Measurements from ENCODE around the gene USP24.
"Not testable (repeated sequence)": the region's sequence is repeated elsewhere in the genome, so short reads cannot be mapped to it uniquely, and the experiment has no call there.

The USP24 gene

GRCh38 chr1:55048453-55049270 lies 166.5 kb downstream of the USP24 start:
- no peak for DNase-seq

- DNase-seq: no peak
These were observed 167.6 kb downstream of the USP24 start for GRCh38 chr1:55047611-55048010.

DNA sequence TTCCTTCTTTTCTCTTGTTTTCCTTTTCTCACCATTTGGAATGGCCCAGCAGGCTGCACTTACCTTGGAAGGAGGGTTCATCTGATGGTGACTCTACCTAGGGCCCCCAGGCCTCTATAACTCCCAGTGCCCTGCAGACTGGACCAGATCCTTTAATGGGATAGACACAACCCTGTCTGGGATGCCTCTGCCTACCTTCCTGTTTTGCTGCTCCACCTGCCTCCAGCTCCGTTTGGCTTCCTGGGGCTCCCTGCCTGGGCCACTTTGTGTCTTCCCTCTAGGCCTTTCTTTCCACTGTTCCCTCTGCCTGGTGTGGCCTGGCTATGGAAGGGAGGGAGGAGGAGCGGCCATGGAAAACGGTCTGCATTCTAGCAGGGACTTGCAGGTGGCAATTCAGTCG lies 168.3 kb downstream of the USP24 start:
- no peak for DNase-seq

GRCh38 chr1:55045430-55045829 lies 169.7 kb downstream of the USP24 start:
- DNase-seq: no peak

- DNase-seq: no peak
These were observed 170.4 kb downstream of the USP24 start for GRCh38 chr1:55044617-55045397.

- no peak for DNase-seq
These were observed 171.4 kb downstream of the USP24 start for GRCh38 chr1:55043726-55044125.

DNA sequence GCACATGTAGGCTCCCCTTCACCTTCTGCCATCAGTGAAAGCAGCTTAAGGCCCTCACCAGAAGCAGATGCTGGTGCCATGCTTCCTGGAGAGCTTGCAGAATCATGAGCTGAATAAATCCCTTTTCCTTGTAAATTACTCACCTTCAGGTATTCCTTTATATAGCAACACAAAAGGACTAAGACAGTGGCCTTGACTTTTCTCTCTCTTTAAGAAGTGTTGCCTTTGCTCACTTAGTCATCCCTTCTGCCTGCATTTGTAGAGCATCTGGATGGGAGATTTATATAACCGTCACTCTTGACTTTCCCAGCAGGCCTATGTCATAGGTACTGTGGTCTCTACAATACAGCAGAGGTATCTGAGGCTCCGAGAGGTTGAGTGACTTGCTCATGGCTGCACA lies 172.2 kb downstream of the USP24 start:
- no peak for DNase-seq

DNA sequence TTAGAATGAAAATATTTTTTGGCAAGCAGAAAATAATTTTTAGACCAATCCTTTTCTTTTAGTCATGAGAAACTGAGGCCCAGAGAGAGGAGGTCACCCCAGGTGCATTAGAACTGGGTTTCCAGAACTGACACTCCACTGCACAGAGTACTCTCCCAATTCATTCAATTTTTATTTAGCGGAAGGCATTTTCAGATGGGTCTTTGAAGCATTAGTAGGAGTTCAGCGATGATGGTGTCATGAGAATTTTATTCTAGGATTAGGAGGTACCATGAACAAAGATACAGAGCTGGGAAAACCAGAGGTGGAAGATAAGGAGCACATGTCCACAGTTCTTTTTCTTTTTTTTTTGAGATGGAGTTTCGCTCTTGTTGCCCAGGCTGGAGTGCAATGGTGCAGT lies 173.6 kb downstream of the USP24 start:
- DNase-seq: no peak

GRCh38 chr1:55040933-55041494 lies 174.2 kb downstream of the USP24 start:
- no peak for DNase-seq

GRCh38 chr1:55040083-55040932 lies 174.9 kb downstream of the USP24 start:
- no peak for DNase-seq

DNA sequence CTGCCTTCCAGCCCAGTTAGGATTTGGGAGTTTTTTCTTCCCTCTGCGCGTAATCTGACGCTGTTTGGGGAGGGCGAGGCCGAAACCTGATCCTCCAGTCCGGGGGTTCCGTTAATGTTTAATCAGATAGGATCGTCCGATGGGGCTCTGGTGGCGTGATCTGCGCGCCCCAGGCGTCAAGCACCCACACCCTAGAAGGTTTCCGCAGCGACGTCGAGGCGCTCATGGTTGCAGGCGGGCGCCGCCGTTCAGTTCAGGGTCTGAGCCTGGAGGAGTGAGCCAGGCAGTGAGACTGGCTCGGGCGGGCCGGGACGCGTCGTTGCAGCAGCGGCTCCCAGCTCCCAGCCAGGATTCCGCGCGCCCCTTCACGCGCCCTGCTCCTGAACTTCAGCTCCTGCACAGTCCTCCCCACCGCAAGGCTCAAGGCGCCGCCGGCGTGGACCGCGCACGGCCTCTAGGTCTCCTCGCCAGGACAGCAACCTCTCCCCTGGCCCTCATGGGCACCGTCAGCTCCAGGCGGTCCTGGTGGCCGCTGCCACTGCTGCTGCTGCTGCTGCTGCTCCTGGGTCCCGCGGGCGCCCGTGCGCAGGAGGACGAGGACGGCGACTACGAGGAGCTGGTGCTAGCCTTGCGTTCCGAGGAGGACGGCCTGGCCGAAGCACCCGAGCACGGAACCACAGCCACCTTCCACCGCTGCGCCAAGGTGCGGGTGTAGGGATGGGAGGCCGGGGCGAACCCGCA lies 175.7 kb downstream of the USP24 start, which contains the start of gene PCSK9:
PCSK9 (plus strand) TSS at position 207 of the 741 bp plus-strand sequence; CDS start at position 497, 290 bp downstream.
- DNase-seq: no peak

- no peak for DNase-seq
These were observed 176.2 kb downstream of the USP24 start for GRCh38 chr1:55038974-55039341.

GRCh38 chr1:55038552-55038838 lies 176.7 kb downstream of the USP24 start:
- no peak for DNase-seq

GRCh38 chr1:55037733-55038551 lies 177.2 kb downstream of the USP24 start:
- no peak for DNase-seq

DNA sequence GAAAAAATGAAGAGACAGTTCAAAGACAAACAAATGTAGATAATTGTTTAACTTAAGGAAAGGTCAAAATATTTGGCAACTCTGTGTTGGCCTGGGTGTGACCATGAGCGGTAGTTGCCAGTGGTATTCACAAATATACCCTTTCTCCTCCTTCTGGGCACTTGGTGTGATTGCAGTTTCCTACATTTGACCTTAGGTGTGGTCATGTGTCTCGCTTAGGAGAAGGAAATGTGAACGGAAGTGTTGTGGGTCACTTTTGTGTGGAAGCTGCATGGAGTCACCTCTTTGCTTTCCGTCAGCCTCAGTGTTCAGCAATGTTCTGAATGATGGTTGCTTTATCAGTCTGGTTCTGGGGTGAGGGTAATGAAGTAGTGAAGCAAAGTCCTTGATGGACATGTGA lies 179.3 kb downstream of the USP24 start:
- no peak for DNase-seq

DNA sequence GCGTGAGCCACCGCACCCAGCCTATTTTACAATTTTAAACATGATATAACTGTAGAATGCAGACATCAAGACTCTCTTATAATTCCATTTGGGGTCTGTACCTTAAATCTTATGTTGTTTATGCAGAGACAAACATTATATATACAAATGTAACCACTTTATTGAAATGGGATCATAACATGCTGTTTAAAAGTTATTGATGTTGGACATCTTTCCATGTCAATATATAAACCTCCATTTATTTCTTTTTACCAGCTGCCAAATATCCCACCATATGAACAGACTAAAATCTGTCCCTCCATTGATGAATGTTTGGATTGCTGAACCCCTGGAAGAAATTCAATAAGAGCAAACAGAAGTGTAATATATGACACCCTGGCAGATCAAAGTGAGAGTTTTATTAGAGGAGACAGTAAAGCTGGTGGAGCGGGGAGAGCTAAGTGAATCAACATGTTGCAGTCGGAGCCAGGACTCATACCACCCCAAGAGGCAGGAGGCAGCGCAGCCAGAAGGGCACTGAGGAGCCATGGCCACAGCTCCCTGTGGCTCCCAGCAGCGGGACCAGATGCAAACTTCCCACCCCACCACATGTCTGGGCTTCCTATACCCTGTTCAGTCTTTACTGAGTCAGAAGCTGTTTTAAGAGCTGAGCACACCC lies 180.6 kb downstream of the USP24 start:
- DNase-seq: no peak

DNA sequence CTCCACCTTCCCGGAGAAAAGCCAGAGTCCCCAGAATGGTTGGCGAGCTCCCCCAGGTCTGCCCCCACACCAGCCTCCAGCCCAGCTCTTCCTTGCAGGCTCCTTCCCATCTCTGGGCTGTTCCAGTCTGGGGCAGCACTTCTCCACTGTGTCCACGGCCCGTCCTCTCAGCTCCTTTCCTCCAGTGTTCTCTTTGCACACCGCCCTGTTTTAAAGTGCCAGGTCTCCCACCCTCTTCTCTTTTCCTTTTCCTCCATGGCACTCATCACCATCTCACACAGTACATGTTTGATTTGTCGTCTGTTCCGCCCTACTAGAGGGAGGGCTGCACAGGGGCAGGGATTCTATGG lies 181.9 kb downstream of the USP24 start:
- DNase-seq: no peak

GRCh38 chr1:55031098-55031497 lies 184.1 kb downstream of the USP24 start:
- not testable (repeated sequence) for DNase-seq

GRCh38 chr1:55026682-55027081 lies 188.5 kb downstream of the USP24 start:
- DNase-seq: not testable (repeated sequence)

DNA sequence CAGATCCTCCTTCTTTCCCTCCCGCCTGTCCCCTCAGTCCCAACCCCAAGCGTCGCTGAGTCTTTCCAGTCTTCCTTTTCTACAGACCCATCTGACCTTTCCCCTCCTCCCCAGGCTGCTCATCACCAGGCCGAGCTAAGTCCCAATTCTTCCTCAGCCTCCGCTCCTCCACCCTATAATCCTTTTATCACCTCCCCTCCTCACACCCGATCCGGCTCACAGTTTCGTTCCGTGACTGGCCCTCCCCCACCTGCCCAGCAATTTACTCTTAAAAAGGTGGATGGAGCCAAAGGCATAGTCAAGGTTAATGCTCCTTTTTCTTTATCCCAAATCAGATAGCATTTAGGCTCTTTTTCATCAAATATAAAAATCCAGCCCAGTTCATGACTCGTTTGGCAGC lies 191.0 kb downstream of the USP24 start:
- not testable (repeated sequence) for DNase-seq

GRCh38 chr1:55021942-55022546 lies 193.1 kb downstream of the USP24 start:
- peak; percentile 97 for DNase-seq
